Urinary bladder (tissue), 4 donors: ENCODE data around the gene PCSK7. TPM values are rescaled to one million over a fixed set of nuclear protein-coding genes. Genes with fewer than 3 reads are reported as not detected.

Experiments
- DNase-seq: peaks from one replicate; pipeline ENCODE4 v3.0.0-alpha.2; 2015; ENCODE audit errors: extremely low spot score
- H3K27ac ChIP-seq: one replicate; pipeline ENCODE4 v1.5.1; 2013; ENCODE audit warnings: low read depth, mild to moderate bottlenecking, moderate library complexity
- H3K36me3 ChIP-seq: one replicate; pipeline ENCODE4 v1.6.1; 2013; ENCODE audit warnings: mild to moderate bottlenecking, moderate library complexity; ENCODE audit not compliant: insufficient read depth
- H3K4me1 ChIP-seq: one replicate; pipeline ENCODE4 v1.6.1; 2013; ENCODE audit warnings: mild to moderate bottlenecking, moderate library complexity; ENCODE audit not compliant: insufficient read depth
- H3K4me3 ChIP-seq: one replicate; pipeline ENCODE4 v1.5.1; 2013; ENCODE audit warnings: low read depth, low read length
- WGBS: extraction: QIAGEN DNeasy Blood & Tissue Kit; methylation state at CpG from one replicate; pipeline ENCODE4 v1.1.7; 2013; 5-methylcytosine and 5-hydroxymethylcytosine counted together
- polyA plus RNA-seq: library from polyadenylated mRNA; stranded (reverse); fragments of 200-250 nt; gene quantifications from one replicate; pipeline ENCODE4 v1.2.3, GENCODE V29; 2013
- total RNA-seq: library from RNA; depleted of rRNA; stranded (reverse); fragments of >200 nt; gene quantifications from one replicate; pipeline ENCODE4 v1.2.3, GENCODE V29; 2014
- donor health status: healthy with polysubstance abuse.
- donor health status: healthy.

The PCSK7 gene
- total and polyA plus RNA-seq, 2 donors: 23.7 to 45.6 TPM

GRCh38 chr11:117202386-117203068 is 29.3 kb downstream of the PCSK7 start:
- H3K4me1 ChIP-seq: no peaks in the 10 kb centered on the region

GRCh38 chr11:117201658-117202305 is 30.1 kb downstream of the PCSK7 start:
- H3K27ac ChIP-seq: peak overlapping the region; percentile 79
- no peak for DNase-seq
- peaks cover 3% of the 10 kb centered on the region for H3K36me3 ChIP-seq
- H3K4me3 ChIP-seq: peak overlapping the region; percentile 55
- WGBS: 36% methylated on average over 14 of the region's 14 CpGs
- H3K4me1 ChIP-seq: no peaks in the 10 kb centered on the region

More at GRCh38 chr11:117202386-117203068, 29.3 kb downstream of the PCSK7 start:
- DNase-seq: no peak
- H3K36me3 ChIP-seq: peaks cover 3% of the 10 kb centered on the region
- H3K27ac ChIP-seq: peak overlapping the region; percentile 79
- H3K4me3 ChIP-seq: peak overlapping the region; percentile 55
- 44% methylated on average over 7 of the region's 7 CpGs for WGBS

- H3K36me3 ChIP-seq: peaks cover 3% of the 10 kb centered on the region
- 38% methylated on average over 12 of the region's 12 CpGs for WGBS
- H3K27ac ChIP-seq: peak overlapping the region; percentile 81
- no peak for DNase-seq
- no peaks in the 10 kb centered on the region for H3K4me1 ChIP-seq
- H3K4me3 ChIP-seq: peak overlapping the region; percentile 55
Observed at GRCh38 chr11:117200813-117201657, 30.8 kb downstream of the PCSK7 start.

GRCh38 chr11:117199916-117200812 is 31.7 kb downstream of the PCSK7 start:
- H3K4me1 ChIP-seq: no peaks in the 10 kb centered on the region
- WGBS: 31% methylated on average over 13 of the region's 13 CpGs
- peak overlapping the region; percentile 55 for H3K4me3 ChIP-seq
- peaks cover 1% of the 10 kb centered on the region for H3K36me3 ChIP-seq
- DNase-seq: no peak
- H3K27ac ChIP-seq: peak overlapping the region; percentile 81

GRCh38 chr11:117199053-117199915 is 32.6 kb downstream of the PCSK7 start, which contains the start of gene TAGLN:
TSS of gene TAGLN (plus strand) at chr11:117199370. CDS start at chr11:117203014, 3,644 bp downstream.
- peak; percentile 63 for DNase-seq
- peak within 1 kb of the TSS; percentile 55 for H3K4me3 ChIP-seq
- H3K36me3 ChIP-seq: no peaks in the 10 kb centered on the region
- H3K4me1 ChIP-seq: no peaks in the 10 kb centered on the region
- WGBS: 11% methylated on average over 34 of the region's 34 CpGs
- peak within 1 kb of the TSS; percentile 81 for H3K27ac ChIP-seq

- Histone ChIP-seq H3K4me3 (peak overlapping the region; percentile 10), H3K4me1 (no peaks in the 10 kb centered on the region), H3K36me3 (no peaks in the 10 kb centered on the region), H3K27ac (peak overlapping the region; percentile 68)
- 43% methylated on average over 4 of the region's 4 CpGs for WGBS
- DNase-seq: no peak
Observed at GRCh38 chr11:117198613-117199012, 33.3 kb downstream of the PCSK7 start.

GRCh38 chr11:117197516-117198456 is 34.1 kb downstream of the PCSK7 start:
- Histone ChIP-seq H3K4me1 (no peaks in the 10 kb centered on the region), H3K27ac (peak overlapping the region; percentile 46), H3K4me3 (no peak overlapping the region), H3K36me3 (no peaks in the 10 kb centered on the region)
- WGBS: 38% methylated on average over 17 of the region's 17 CpGs
- no peak for DNase-seq

GRCh38 chr11:117197006-117197405 is 34.9 kb downstream of the PCSK7 start:
- no peaks in the 10 kb centered on the region for H3K36me3 ChIP-seq
- 80% methylated on average over 7 of the region's 7 CpGs for WGBS
- no peak for DNase-seq
- H3K4me1 ChIP-seq: no peaks in the 10 kb centered on the region
- H3K27ac ChIP-seq: no peak overlapping the region
- no peak overlapping the region for H3K4me3 ChIP-seq

GRCh38 chr11:117195761-117196160 is 36.1 kb downstream of the PCSK7 start:
- H3K27ac ChIP-seq: no peak overlapping the region
- 92% methylated on average over 19 of the region's 19 CpGs for WGBS
- H3K4me3 ChIP-seq: no peak overlapping the region
- no peak for DNase-seq
- no peaks in the 10 kb centered on the region for H3K4me1 ChIP-seq
- no peaks in the 10 kb centered on the region for H3K36me3 ChIP-seq

GRCh38 chr11:117195258-117195657 is 36.6 kb downstream of the PCSK7 start:
- Histone ChIP-seq H3K27ac (no peak overlapping the region), H3K4me1 (no peaks in the 10 kb centered on the region), H3K36me3 (no peaks in the 10 kb centered on the region), H3K4me3 (no peak overlapping the region)
- WGBS: 87% methylated on average over 4 of the region's 4 CpGs
- DNase-seq: no peak

- 54% methylated on average over 5 of the region's 5 CpGs for WGBS
- H3K4me3 ChIP-seq: no peak overlapping the region
- no peak for DNase-seq
- H3K36me3 ChIP-seq: no peaks in the 10 kb centered on the region
- no peaks in the 10 kb centered on the region for H3K4me1 ChIP-seq
- no peak overlapping the region for H3K27ac ChIP-seq
Observed at GRCh38 chr11:117194267-117194666, 37.6 kb downstream of the PCSK7 start.
